CD4-positive, alpha-beta T cell treated with Interleukin-6 for 4 hours (primary cell): ENCODE data around the gene CA12.
"Not testable (repeated sequence)": the region's sequence is repeated elsewhere in the genome, so short reads cannot be mapped to it uniquely, and the experiment has no call there.

Experiments used
- DNase-seq: peaks from one replicate; pipeline ENCODE4 v3.0.0-alpha.2; 2020; ENCODE audit warnings: mixed read lengths

Gene CA12

DNA sequence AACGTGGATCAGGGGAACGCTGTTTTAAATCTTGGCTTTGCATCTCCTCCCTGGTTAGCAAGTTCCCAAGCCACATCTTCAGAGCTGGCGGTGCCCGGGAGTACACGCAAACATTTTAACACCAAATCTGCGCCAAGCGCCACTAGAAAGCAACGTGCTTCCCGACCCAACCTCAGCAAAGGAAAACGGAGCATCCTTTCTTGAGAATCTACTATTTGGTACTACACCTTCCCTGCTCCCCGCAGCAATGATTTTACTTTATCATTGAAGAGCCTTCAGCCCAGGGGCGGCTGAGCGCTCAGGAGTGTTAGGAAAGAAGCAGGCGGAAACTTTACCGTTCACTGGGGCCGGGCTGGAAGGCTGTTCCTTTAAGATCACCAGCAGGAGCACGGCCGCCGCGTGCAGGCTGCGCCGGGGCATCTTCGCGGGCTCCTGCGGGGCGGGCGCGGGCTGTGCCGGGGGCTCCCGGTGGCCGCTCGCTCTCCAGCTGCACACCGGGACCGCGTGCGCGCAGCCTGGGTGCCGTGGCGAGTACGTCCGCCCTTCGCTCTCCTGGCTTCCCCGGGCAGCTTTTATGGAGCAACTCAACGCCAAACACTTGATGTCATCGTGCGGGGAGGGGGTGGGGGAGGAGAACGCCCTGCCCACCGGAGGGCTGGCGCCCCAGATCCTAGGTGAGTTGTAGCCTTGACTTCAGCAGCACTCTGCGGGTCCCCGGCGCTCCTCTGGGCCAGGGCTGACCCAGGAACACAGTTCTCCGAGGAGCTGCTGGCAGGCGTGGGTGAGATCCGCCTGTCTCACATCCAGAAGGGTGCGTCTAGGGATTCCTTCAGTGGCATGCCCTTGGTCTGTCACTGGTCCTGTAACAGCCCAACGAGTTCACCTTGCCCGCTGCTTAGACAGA, at the start of gene CA12:
Gene CA12, minus strand, starts transcription at position 546 of the 904 bp plus-strand sequence. Its CDS starts 126 bp downstream, at position 420.
- no peak for DNase-seq

DNA sequence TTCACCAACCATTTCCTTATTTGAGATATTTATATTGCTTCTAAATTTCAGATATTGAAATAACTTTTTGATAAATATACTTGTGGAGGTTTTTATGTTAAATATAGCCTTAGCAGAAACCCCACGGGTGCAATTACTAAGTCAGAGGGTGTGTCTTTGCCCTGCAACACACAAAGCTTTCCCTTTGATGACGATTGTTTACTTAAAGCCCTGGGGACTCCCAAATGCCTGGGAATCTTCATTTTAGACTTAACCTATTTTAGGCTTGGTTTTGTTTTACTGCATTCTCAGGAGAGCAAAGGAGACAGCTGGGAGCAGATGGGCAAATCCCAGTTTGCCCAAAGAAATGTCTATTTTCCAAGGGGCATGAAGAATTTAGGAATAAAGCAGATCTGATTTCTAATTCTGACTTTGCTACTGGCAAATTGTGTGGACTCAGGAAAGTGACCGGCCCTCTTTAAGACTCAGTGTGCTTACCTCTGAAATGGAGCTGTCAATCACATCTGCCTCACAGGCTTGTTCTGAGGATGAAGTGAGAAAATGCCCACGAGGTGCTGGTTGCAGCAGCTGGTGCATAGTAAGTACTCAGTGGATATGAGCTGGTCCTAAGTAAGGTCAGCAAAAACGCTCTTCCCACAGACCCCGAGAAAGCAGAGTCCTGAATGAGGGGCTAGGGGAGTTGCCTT, 49.3 kb upstream of the CA12 start:
- no peak for DNase-seq

DNA sequence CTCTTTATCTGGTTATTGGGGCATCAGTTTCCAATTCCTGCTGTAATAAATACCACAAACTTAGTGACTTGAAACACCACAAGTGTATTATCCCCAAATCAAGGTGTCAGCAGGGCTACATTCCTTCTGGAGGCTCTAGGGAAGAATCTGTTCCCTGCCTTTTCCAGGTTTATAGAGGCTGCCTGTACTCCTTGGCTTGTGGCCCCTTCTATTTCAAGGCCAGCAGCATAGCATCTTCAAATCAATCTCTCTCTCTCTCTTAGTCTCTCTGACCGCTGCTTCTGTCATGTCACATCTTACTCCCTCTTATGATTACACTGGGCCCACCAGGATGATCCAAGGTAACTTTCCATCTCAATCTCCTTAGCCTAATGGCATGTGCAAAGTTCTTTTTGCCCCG, 44.9 kb upstream of the CA12 start:
- DNase-seq, result no peak

DNA sequence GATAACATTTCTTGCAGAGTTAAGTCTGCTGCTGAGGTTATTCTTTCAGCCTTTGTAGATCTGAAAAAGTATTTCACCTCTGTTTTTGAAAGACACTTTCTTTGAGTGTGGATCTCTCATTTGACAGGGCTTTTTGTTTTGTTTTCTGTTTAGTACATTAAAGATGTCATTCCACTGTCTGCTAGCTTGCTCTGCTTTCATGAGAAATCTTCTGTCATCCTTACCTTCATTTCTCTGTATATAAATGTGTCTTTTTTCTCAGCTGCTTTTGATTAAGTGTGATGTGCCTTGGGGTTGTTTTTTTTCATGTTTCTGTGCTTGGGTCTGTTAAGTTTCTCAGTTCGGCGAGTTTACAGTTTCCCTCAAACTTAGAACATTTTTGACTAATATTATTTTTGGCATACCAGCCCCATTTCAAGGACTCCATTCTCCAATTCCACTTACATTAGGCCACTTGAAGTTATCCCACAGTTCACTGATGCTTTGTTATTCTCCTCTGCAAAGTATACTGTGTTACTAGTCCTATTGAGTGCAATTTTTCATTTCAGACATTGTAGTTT, 43.9 kb upstream of the CA12 start:
- no peak for DNase-seq

DNA sequence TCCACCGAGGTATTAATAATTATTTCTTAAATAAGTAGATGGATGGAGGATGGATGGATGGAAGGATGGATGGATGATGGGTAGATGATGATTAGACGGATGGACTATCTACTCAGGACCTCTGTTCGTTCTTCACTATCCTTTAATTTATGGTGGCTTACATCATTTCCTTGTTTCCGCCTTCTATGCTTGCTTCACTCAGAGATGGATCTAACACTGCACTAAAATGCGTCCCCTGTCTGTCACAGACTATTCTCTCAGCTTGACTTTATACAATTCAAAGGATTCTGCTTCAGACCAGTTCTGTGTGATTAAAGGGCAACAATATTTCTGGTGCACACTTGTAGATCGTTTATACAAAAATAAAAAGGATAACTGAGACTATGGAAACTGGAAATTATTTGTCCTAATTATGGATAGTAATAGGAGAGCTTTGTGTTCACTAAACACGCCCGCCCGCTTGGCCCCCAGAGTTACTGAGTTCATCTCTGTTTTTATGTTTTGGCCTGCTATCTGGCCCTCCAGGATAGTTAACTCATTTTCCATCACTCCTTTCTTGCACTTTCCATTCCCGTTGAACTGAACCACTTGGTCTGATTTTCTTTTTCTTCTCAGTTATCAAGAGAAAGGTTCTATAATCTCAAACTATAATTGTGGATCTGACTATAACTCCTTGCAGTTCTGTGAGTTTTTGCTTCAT, 41.4 kb upstream of the CA12 start:
- no peak for DNase-seq

DNA sequence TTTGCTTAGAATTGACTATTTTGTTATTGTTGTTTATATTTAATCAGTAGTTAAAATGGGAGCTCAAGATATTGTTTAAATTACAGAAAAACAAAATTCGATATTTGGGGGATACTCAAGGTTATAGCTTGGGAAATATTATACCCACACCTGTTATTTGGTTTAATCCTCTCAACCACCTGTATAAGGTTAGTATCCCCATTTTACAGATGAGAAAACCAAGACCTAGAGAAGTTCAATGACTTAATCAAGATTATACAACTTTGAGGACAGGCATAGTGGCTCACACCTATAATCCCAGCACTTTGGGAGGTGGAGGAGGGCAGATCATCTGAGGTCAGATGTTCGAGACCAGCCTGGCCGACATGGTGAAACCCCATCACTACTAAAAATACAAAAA, 39.8 kb upstream of the CA12 start:
- no peak for DNase-seq

DNA sequence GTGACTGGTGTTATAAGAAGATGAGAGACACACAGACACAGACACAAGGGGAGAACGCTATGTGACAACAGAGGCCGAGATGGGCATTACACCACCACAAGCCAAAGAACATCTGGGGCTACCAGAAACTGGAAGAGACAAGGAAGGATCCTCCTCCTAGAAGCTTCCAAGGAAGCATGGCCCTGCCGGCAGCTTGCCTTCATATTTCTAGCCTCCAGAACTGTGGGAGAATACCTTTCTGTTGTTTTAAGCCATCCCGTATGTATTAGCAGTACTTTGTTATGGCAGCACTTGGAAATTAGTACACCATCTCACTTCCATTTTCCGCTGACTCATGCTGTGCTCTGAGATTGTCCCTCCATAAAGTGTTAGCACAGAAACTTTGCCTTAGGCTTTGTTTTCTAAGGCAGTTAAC, 38.7 kb upstream of the CA12 start:
- no peak for DNase-seq

DNA sequence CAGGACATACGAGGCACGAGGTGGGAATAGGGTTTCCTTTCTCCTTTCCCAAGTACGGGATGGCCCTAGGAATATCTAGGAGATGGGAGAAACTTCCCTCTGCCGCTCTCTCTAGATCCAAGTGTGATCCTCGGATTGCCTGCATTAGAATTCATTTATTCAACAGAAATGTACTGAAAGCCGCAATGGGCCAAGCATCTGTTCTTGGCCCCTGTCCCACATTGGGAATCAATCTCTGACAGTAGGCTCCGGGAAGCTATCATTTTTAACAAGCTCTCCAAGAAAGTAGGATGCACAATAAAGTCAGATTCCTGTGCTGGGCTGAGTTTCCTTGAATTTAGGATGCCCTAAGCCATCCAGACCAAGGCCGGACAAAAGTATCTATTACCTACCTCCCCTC, 37.2 kb upstream of the CA12 start:
- no peak for DNase-seq

DNA sequence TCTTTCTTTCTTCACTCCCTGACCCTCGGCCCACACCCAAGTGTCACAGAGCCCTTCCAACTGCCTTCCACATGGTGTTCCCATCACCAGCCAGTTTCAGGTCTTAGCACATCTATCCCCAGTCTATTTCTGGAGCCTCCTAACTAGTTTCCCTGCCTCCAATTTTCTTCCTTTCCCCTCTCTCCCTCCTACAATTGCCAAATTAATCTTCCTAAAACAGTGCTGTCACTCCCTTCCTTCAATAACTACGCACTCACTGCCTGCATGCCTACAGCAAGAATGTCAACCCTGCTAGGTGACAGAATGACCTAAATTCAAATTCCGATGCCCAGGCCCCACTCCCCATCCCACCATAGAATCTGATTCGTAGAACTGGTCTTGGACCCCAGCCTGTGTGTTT, 36.1 kb upstream of the CA12 start:
- no peak for DNase-seq

DNA sequence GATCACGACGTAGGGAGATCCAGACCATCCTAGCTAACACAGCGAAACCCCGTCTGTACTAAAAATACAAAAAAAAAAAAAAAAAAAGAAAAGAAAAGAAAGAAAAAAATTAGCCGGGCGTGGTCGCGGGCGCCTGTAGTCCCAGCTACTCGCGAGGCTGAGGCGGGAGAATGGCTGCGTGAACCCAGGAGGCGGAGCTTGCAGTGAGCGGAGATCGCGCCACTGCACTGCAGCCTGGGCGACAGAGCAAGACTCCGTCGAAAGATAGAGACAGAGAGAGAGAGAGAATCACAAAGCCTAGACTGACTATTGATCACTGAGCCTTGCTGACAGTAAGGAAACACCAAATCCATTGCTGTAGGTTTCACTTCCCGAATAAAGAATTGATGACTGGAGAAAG, 35.6 kb upstream of the CA12 start:
- not testable (repeated sequence) for DNase-seq

DNA sequence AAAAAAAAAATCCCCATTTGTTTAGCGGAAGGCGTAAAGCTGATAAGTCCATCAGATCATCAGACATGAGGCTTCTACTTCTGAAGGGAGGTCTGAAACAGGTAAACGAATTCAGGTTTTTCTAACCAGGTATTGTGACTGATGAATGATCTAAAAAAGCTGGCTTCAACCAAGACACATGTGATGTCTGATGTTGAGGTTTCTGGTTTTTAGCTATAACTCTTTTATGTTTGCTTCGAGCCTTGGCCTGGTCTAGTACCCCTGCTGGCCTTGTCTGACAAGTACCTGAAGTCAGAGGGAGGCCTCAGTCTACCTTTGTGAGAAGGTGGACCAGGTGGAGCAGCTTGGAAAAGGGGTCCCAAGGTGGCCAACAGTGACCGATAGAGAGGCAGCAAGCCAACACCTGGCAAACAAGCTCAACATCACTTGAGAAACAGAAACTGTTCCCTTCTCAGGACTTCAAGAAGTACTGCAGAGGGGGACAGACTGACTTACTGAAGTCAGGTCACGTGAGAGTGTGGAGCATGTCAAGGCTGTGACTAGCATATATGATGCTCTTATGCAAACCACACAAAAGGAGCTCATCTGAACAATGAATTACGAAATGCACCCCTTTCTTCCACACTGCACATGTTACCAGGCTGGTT, 33.0 kb upstream of the CA12 start:
- DNase-seq, result no peak

DNA sequence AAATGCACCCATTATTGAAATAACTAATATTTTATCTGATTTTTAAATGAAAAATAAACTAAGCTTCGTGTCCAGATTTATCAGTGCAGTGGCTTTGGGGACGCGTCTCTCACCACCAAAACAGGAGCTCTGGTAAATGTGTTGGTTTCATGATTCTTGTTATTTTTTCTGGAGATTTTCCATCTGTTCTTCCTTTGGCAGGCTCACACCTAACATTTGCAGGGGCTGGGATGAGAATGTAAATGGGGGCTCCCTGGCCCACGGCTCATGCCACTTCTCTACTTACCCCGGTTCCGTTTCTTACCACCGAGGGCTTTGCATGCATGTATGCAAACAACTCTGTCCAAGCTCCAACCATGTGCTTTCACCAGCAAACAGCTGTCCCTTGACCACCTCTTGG, 30.9 kb upstream of the CA12 start:
- DNase-seq, result no peak

DNA sequence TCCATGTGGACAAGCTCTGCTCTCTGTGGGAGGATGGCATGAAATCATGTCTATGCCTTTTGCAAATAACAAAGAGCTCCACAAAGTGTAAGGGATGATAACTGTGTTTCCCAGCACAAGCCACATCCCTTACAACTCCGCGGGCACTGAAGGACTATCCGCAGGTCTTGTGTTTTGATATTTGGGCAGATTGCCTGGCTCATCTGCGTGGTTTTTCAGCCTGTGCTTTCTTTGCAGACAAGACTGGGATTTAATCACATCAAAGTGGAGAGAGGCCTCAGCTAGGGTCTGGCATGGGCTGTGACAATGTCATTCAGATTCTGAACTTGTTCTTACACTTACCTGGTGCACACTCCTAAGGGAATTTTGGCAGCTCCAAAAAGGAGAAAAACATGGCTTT, 30.2 kb upstream of the CA12 start:
- DNase-seq, result no peak

DNA sequence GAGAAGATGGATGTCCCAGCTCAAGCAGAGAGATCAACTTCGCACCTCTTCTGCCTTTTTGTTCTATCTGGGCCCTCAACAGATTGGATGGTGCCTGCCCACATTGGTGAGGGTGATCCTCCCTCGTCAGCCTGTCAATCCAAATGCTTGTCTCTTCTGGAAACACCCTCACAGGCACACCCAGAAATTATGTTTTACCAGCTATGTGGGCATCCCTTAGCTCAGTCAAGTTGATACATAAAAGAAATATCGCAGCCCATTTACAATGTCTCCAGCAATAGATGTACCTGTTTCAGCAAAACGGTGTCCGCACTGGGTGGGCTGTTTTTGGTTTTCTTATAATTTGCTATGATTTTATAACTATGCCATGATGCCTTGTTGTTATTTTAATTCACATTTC, 27.5 kb upstream of the CA12 start:
- no peak for DNase-seq

DNA sequence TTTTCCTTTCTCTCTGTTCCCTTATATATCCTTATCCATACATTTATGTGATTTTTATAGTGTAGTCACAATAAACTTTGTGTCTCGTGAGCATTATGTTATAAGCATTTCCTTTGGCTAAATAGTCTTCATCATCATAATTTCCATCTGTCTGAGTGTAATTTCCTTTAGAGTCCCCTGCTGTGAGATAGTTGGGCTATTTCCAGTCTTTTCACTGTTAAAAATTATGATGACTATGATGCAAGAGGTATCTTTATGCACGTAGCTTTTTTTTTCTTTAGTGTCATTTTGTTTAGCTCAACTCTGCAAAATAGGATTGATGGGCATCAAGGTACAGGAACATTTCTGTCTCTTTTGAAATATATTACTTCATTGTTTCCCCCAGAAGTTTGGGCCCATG, 26.9 kb upstream of the CA12 start:
- DNase-seq, result no peak

DNA sequence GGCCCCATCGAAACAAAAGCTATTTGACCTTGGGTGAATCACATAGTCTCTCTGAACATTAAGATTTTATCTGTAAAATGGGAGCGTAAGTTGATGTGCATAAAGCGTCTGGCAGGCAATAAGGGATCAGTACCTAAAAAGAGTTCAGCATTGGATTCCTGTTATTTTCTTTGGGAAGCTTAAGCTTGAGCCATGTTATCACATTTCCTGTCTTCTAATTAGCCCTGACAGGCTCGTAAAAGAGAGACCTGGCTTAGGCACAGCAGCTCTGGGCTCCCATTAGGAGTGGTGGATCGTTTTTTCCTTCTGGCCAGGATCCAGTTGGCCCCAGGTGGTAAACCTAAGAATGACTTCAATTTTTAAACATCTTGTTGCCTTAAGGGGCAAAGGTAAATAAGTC, 26.0 kb upstream of the CA12 start:
- no peak for DNase-seq

DNA sequence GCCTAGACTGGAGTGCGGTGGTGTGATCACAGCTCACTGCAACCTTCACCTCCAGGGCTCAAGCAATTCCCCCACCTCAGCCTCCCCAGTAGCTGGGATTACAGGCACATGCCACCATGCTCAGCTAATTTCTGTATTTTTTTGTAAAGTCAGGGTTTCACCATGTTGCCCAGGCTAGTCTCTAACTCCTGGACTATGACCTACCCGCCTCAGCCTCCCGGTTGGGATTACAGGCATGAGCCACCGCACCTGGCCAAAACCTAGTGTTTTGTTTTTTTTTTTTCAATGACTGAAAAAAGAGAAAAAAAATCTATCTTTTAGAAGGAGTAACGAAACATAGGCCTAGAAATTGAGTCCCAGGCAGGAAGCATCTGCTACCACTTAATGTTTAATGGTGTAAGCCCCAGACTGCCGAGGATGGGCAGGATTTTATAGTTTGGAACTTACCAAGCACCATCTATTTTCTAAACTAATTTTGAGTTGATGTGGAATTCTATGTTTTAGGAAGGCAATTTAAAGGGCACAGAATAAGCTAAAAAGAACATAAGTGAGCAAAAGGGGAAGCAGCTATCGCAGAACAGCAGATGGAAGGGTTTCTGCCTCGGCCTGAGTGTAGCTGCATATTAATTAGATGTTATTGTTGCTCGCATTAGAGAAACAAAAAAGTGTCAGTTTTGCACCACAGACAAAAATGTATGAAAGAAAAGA, 24.2 kb upstream of the CA12 start:
- no peak for DNase-seq

DNA sequence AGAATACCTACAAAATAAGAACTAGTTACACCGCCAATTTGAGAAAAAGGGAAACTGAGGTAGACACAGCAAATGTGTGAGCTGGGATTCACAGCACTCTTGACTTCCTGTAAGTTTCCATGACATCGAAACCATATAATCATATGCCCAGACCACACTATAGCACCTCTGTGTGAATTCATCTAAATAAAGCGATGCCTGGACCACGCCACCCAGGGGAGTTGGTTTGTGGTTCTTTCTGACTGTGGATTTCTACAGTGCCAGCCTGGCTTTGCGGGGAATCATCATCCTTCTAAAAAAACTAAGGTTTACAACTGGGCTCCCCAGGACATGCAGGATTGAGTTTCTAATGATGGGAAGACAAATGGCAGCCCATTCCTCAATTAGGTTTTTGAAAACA, 23.5 kb upstream of the CA12 start:
- no peak for DNase-seq

DNA sequence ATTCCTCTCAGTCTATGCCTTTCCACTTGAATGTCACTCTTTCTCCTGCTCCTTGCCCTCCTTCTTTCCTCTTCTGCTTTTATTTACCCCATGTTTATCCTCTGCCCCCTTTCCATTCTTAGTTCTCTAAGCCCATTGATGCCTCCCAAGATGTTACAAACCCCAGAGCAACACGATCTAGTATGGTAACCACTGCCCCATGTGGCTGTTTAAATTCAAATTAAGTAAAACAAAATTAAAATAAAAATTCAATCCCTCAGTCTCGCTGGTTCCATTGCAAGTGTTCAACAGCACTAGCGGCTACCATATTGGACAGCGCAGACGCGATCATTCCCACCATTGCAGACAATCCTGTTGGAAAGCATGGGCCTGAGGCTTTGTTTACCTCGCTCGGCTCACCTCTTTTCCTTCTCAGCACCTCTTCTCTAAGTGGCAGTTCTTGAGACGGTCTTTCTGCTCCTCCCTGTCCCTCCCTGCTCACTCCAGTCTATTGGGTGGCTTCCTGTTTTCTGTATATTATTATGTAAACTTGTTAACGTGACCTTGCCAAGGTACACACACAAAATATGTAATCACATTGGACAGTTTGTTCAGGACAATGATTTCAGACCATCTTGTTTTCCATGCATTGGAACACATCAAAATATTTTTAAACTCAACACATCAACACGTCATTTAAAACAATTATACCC, 21.8 kb upstream of the CA12 start:
- DNase-seq, result no peak

DNA sequence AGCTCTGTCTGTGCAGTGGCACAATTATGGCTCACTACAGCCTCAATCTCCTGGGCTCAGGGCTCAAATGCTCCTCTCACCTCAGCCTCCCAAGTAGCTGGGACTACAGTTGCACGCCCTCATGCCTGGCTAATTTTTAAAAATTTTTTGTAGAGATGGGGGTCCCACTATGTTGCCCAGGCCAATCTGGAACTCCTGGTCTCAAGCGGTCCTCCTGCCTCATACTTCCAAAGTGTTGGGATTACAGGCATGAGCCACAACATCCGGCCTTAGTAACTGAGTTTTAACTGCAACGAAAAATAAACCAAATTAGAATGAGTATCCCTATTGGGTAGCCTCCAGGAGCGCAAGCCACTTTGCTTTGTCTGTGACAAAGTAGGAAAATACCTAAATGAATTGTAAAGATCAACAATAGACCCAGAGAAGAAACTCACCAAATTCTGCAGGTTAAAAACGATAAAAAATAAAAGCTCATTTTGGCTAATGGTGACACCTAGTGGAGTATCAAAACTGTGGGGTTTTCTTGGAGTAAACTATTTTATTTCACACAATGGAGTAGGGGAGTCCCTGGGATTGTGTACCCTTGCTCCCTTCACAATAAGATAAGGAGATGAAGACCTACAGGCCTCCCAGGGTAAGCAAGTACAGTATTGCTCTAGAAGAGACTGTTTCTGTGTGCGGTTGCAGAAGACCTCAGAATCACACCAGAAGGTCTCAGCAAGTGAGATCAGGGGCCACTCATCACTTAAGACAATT, 21.0 kb upstream of the CA12 start:
- no peak for DNase-seq
